ENCODE results near the gene NHERF2. TPM values are rescaled to one million over a fixed set of nuclear protein-coding genes. Genes with fewer than 3 reads are reported as not detected.

The NHERF2 gene
- total RNA-seq, 1 experiment from 2014 or later: 174 TPM

DNA sequence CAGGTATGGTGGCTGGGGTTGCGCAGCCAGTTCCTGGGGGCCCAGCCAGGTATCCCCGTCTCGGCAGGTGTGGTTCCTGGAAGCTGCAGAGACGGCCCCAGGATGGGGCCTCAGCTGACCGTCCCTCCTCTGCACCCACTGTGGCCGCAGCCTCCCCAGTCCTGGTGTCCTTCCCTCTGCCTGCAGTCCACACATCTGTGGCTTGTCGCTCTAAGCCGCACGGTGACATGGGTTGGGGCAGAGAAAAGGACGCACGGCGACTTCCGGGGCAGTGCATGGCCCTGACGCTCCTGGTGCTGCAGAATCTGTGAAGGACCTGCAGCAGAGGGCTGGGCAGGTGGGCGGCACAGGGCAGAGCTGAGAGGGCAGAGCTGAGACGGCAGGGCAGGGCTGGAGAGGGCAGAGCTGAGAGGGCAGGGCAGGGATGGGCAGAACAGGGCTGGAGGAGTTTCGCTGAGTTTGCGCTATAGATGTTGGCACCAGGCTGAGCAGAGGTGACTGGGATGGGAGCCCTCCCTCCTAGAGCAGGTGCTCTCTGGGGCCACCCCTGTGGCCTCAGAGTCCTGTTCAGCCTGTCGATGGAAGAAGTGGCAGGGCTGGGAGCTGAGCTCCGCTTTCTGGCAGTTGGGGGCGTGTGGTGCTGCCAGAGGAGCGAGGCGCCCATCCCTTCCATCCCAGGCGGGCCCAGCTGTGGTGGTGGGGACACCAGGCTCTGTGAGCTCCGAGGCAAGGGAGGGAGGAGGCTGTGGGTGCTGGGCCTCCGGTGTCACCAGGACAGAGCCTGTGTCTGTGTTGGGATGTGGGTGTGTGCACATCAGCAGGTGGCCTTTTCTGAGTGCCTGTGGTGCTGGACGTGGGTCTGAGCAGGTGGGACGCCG, 44.1 kb downstream of the NHERF2 start:
- ATAC-seq (0 out of 2 replicates have a peak, but pooled peaks have one; percentile 8), DNase-seq (ENCODE audit: low read depth, low spot score) (no peak)
- Histone ChIP-seq H3K4me3 (ENCODE audit: low read depth in 2 of 2, low read length in 2 of 2) (no peak overlapping the region), H3K4me1 (ENCODE audit: control insufficient read depth, insufficient read depth, low read length) (no peaks in the 10 kb centered on the region), H3K9me3 (ENCODE audit: control insufficient read depth, insufficient read depth, low read depth, low read length) (no peaks in the 10 kb centered on the region), H3K27ac (ENCODE audit: low read length) (no peak overlapping the region), H3K27me3 (ENCODE audit: control insufficient read depth, insufficient read depth, low read length) (no peaks in the 10 kb centered on the region), H3K36me3 (ENCODE audit: control insufficient read depth, insufficient read depth, low read length) (no peaks in the 10 kb centered on the region; the same call in none of the 2 replicates)
- intact Hi-C loops (cut with micrococcal nuclease; ENCODE audit: unreplicated experiment) (no loop called here), in situ Hi-C loops (cut with HindIII; ENCODE audit: low pct_unique_long_range_greater_than_20kb, low sequenced_read_pairs) (no loop called here)
- no TSS peak for BruUV-seq (replicated peaks)
- ChIA-PET POLR2A (no interaction called here), CTCF (no interaction called here)
- TF ChIP-seq TCF7L2 (IDR thresholded peaks at IDR 0.05; ENCODE audit: low read depth, low read length): no peak
- TF ChIP-seq, protein P1, sequence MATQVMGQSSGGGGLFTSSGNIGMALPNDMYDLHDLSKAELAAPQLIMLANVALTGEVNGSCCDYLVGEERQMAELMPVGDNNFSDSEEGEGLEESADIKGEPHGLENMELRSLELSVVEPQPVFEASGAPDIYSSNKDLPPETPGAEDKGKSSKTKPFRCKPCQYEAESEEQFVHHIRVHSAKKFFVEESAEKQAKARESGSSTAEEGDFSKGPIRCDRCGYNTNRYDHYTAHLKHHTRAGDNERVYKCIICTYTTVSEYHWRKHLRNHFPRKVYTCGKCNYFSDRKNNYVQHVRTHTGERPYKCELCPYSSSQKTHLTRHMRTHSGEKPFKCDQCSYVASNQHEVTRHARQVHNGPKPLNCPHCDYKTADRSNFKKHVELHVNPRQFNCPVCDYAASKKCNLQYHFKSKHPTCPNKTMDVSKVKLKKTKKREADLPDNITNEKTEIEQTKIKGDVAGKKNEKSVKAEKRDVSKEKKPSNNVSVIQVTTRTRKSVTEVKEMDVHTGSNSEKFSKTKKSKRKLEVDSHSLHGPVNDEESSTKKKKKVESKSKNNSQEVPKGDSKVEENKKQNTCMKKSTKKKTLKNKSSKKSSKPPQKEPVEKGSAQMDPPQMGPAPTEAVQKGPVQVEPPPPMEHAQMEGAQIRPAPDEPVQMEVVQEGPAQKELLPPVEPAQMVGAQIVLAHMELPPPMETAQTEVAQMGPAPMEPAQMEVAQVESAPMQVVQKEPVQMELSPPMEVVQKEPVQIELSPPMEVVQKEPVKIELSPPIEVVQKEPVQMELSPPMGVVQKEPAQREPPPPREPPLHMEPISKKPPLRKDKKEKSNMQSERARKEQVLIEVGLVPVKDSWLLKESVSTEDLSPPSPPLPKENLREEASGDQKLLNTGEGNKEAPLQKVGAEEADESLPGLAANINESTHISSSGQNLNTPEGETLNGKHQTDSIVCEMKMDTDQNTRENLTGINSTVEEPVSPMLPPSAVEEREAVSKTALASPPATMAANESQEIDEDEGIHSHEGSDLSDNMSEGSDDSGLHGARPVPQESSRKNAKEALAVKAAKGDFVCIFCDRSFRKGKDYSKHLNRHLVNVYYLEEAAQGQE (IDR thresholded peaks at IDR 0.05; ENCODE audit: insufficient read depth in 1 of 2, low read depth in 2 of 2, low read length in 1 of 2): no peak
- TF ChIP-seq POLR2AphosphoS5 (IDR thresholded peaks at IDR 0.05; ENCODE audit: low read depth, low read length): no peak
- no peak for TF ChIP-seq SIN3A (IDR thresholded peaks at IDR 0.05; ENCODE audit: borderline replicate concordance, insufficient read depth, low read depth, low read length)
- TF ChIP-seq, protein P2, sequence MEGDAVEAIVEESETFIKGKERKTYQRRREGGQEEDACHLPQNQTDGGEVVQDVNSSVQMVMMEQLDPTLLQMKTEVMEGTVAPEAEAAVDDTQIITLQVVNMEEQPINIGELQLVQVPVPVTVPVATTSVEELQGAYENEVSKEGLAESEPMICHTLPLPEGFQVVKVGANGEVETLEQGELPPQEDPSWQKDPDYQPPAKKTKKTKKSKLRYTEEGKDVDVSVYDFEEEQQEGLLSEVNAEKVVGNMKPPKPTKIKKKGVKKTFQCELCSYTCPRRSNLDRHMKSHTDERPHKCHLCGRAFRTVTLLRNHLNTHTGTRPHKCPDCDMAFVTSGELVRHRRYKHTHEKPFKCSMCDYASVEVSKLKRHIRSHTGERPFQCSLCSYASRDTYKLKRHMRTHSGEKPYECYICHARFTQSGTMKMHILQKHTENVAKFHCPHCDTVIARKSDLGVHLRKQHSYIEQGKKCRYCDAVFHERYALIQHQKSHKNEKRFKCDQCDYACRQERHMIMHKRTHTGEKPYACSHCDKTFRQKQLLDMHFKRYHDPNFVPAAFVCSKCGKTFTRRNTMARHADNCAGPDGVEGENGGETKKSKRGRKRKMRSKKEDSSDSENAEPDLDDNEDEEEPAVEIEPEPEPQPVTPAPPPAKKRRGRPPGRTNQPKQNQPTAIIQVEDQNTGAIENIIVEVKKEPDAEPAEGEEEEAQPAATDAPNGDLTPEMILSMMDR (IDR thresholded peaks at IDR 0.05): no peak

DNA sequence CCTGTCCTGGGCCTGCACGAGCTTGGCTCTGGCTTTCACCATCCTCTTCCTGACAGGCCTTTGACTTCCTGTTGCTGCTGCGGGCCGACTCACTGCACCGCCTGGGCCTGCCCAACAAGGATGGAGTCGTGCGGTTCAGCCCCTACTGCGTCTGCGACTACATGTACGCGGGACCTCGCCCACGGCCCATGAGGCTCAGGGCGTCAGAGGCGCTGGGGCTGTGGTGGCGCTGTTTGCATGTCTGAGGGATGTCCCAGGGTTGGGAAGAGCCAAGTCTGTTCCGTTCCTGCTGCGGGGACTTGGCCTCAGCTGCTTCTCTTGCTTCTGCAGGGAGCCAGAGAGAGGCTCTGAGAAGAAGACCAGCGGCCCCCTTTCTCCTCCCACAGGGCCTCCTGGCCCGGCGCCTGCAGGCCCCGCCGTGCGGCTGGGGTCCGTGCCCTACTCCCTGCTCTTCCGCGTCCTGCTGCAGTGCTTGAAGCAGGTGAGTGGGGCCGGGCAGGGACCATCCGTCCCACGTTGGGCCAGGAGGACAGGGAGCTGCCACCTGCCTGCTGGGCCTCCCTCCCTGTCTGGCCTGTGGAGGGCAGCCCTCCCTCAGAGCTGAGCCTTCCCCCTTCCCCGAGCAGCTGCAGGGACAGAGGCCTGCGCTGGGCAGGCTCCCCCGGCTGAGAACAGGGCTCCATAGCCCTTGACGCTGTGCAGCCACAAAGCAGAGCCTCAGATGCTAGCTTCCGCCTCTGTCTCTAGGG, 44.9 kb downstream of the NHERF2 start:
- H3K4me1 ChIP-seq (ENCODE audit: control insufficient read depth, insufficient read depth, low read length): no peaks in the 10 kb centered on the region
- no peak overlapping the region for H3K4me3 ChIP-seq (ENCODE audit: low read depth in 2 of 2, low read length in 2 of 2)
- no peak for DNase-seq (ENCODE audit: low read depth, low spot score)
- TF ChIP-seq, protein P1 (IDR thresholded peaks at IDR 0.05; ENCODE audit: insufficient read depth in 1 of 2, low read depth in 2 of 2, low read length in 1 of 2): no peak
- no peak for TF ChIP-seq SIN3A (IDR thresholded peaks at IDR 0.05; ENCODE audit: borderline replicate concordance, insufficient read depth, low read depth, low read length)
- TF ChIP-seq, protein P2 (IDR thresholded peaks at IDR 0.05): no peak
- TF ChIP-seq TCF7L2 (IDR thresholded peaks at IDR 0.05; ENCODE audit: low read depth, low read length): no peak
- no peak for TF ChIP-seq POLR2AphosphoS5 (IDR thresholded peaks at IDR 0.05; ENCODE audit: low read depth, low read length)
- peak; percentile 72; the same call in 1 of the 2 replicates for ATAC-seq
- BruUV-seq (replicated peaks): no TSS peak
- intact Hi-C loops (cut with micrococcal nuclease; ENCODE audit: unreplicated experiment): no loop called here
- POLR2A ChIA-PET: no interaction called here
- H3K27ac ChIP-seq (ENCODE audit: low read length): no peak overlapping the region
- CTCF ChIA-PET: no interaction called here
- no peaks in the 10 kb centered on the region; the same call in 1 of the 2 replicates for H3K36me3 ChIP-seq (ENCODE audit: control insufficient read depth, insufficient read depth, low read length)
- no peaks in the 10 kb centered on the region for H3K27me3 ChIP-seq (ENCODE audit: control insufficient read depth, insufficient read depth, low read length)
- no peaks in the 10 kb centered on the region for H3K9me3 ChIP-seq (ENCODE audit: control insufficient read depth, insufficient read depth, low read depth, low read length)
- in situ Hi-C loops (cut with HindIII; ENCODE audit: low pct_unique_long_range_greater_than_20kb, low sequenced_read_pairs): no loop called here

Data from Panc1 (cell line).